IMR-90 (cell line): ENCODE data around the gene KRI1.

Source experiments
- CEBPB ChIP-seq: IDR thresholded peaks from 2 replicates; pipeline ENCODE4 v1.6.1; 2012; ENCODE audit warnings: low read depth, low read length, improper control_type of control experiment
- CHD1 ChIP-seq: IDR thresholded peaks from 2 replicates; pipeline ENCODE4 v1.6.1; 2012; ENCODE audit warnings: low read depth, low read length, improper control_type of control experiment
- MAFK ChIP-seq: IDR thresholded peaks from 2 replicates; pipeline ENCODE4 v1.6.1; 2012; ENCODE audit warnings: low read depth, low read length, improper control_type of control experiment
- MAZ ChIP-seq: IDR thresholded peaks from 2 replicates; pipeline ENCODE4 v1.6.1; 2012; ENCODE audit warnings: low read depth, mild to moderate bottlenecking, low read length, improper control_type of control experiment, moderate library complexity, borderline replicate concordance
- MXI1 ChIP-seq: IDR thresholded peaks from 2 replicates; pipeline ENCODE4 v1.6.1; 2012; ENCODE audit warnings: low read depth, mild to moderate bottlenecking, low read length, moderate library complexity, borderline replicate concordance
- NFE2L2 ChIP-seq: fragments of 150-350 bp; IDR thresholded peaks from 2 replicates; pipeline ENCODE4 v1.6.1; 2016; ENCODE audit warnings: low read depth, mild to moderate bottlenecking, low read length
- POLR2A ChIP-seq: IDR thresholded peaks from 2 replicates; pipeline ENCODE4 v1.6.1; 2012; ENCODE audit warnings: mild to moderate bottlenecking, low read depth, low read length
- RAD21 ChIP-seq: IDR thresholded peaks from 2 replicates; pipeline ENCODE4 v1.6.1; 2012; ENCODE audit warnings: low read length, improper control_type of control experiment
- RCOR1 ChIP-seq: IDR thresholded peaks from 2 replicates; pipeline ENCODE4 v1.6.1; 2012; ENCODE audit warnings: mild to moderate bottlenecking, low read length, improper control_type of control experiment; ENCODE audit not compliant: insufficient replicate concordance
- RFX5 ChIP-seq: IDR thresholded peaks from 2 replicates; pipeline ENCODE4 v1.8.0; 2012; ENCODE audit warnings: low read depth, mild to moderate bottlenecking, low read length, moderate library complexity
- SMC3 ChIP-seq: fragments of 150-350 bp; IDR thresholded peaks from 2 replicates; pipeline ENCODE4 v1.6.1; 2016; ENCODE audit warnings: low read depth, mild to moderate bottlenecking, antibody characterized with exemption, low read length, moderate library complexity
- TF ChIP-seq, protein P1 (sequence below): conservative IDR thresholded peaks from 2 replicates; pipeline ENCODE4 v1.5.1; 2012; ENCODE audit warnings: mild to moderate bottlenecking, low read depth, low read length, improper control_type of control experiment
- TF ChIP-seq, protein P2 (sequence below): fragments of 150-350 bp; IDR thresholded peaks from 2 replicates; pipeline ENCODE4 v1.6.1; 2017; ENCODE audit warnings: mild to moderate bottlenecking, antibody characterized with exemption, low read length, low read depth
- TF ChIP-seq, protein P3 (sequence below): fragments of 150-350 bp; IDR thresholded peaks from 2 replicates; pipeline ENCODE4 v1.6.1; 2016; ENCODE audit warnings: low read depth, mild to moderate bottlenecking, low read length, moderate library complexity, borderline replicate concordance

DNA sequence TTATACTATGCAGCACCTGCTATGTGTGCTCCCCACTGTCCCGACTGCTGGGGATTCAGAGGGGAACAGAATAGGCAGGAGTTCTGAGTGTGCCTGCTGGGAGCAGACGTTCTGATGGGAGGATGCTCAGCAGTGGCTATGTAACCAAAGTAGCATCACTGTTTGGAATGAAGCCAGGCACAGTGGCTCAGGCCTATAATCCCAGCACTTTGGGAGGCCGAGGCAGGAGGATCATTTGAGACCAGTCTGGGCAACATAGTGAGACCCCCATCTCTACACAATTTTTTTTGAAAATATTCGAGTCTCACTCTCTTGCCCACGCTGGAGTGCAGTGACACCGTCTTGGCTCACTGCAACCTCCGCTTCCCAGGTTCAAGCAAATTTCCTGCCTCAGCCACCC, 16.1 kb downstream of the KRI1 start:
- TF ChIP-seq, protein P1, sequence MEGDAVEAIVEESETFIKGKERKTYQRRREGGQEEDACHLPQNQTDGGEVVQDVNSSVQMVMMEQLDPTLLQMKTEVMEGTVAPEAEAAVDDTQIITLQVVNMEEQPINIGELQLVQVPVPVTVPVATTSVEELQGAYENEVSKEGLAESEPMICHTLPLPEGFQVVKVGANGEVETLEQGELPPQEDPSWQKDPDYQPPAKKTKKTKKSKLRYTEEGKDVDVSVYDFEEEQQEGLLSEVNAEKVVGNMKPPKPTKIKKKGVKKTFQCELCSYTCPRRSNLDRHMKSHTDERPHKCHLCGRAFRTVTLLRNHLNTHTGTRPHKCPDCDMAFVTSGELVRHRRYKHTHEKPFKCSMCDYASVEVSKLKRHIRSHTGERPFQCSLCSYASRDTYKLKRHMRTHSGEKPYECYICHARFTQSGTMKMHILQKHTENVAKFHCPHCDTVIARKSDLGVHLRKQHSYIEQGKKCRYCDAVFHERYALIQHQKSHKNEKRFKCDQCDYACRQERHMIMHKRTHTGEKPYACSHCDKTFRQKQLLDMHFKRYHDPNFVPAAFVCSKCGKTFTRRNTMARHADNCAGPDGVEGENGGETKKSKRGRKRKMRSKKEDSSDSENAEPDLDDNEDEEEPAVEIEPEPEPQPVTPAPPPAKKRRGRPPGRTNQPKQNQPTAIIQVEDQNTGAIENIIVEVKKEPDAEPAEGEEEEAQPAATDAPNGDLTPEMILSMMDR: no peak
- TF ChIP-seq POLR2A (no peak), RAD21 (no peak), CEBPB (no peak), RFX5 (no peak), SMC3 (no peak), MAFK (no peak), RCOR1 (no peak), CHD1 (no peak), MAZ (no peak), MXI1 (no peak), NFE2L2 (no peak)
- TF ChIP-seq, protein P2, sequence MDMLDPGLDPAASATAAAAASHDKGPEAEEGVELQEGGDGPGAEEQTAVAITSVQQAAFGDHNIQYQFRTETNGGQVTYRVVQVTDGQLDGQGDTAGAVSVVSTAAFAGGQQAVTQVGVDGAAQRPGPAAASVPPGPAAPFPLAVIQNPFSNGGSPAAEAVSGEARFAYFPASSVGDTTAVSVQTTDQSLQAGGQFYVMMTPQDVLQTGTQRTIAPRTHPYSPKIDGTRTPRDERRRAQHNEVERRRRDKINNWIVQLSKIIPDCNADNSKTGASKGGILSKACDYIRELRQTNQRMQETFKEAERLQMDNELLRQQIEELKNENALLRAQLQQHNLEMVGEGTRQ: no peak
- TF ChIP-seq, protein P3, sequence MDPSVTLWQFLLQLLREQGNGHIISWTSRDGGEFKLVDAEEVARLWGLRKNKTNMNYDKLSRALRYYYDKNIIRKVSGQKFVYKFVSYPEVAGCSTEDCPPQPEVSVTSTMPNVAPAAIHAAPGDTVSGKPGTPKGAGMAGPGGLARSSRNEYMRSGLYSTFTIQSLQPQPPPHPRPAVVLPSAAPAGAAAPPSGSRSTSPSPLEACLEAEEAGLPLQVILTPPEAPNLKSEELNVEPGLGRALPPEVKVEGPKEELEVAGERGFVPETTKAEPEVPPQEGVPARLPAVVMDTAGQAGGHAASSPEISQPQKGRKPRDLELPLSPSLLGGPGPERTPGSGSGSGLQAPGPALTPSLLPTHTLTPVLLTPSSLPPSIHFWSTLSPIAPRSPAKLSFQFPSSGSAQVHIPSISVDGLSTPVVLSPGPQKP: no peak
